K562 (cell line): ENCODE data around the gene YPEL3. TPM values are rescaled to one million over a fixed set of nuclear protein-coding genes. Genes with fewer than 3 reads are reported as not detected.

ENCODE experiments used
- ATAC-seq: fragments of 200-7000 bp; cut with Tn5 transposase; 3 replicates; pipeline ENCODE4 v1.9.1; 2020; ENCODE audit warnings: moderate library complexity
- BruUV-seq: library from RNA; stranded (reverse); fragments of 400-500 nt; replicated peaks from 2 replicates; lab custom pipeline; 2021; lab: Mats Ljungman, UMichigan
- CTCF ChIA-PET: fragments of 300-600 bp; formaldehyde crosslinking; extraction: SDS; loops from one replicate; lab custom pipeline; 2021; ENCODE audit warnings: low intra/inter-chr PET ratio; lab: Yijun Ruan, JAX
- POLR2A ChIA-PET: fragments of 300-600, 350-650 bp; sonication (Branson Sonifier 250); formaldehyde crosslinking; extraction: SDS; loops from one replicate; lab custom pipeline; 2021; ENCODE audit warnings: antibody characterized with exemption, inconsistent platforms; lab: Yijun Ruan, JAX
- DNase-seq, 4 experiments: peaks; one replicate each; pipeline versions ENCODE4 v3.0.0 to v3.0.0-alpha.2; 2011 to 2018; ENCODE audit warnings: low spot score in 3 of 4, mixed read lengths in 3 of 4; ENCODE audit errors: extremely low read depth in 1 of 4
- FAIRE-seq: peaks from 2 replicates; lab custom pipeline; 2011; peaks lifted over from hg19 to GRCh38; lab: Jason Lieb, UNC
- H2AFZ ChIP-seq: 2 replicates; pipeline ENCODE4 v1.6.0; 2011; ENCODE audit warnings: low read depth, low read length, control low read depth, inconsistent platforms
- H3K27ac ChIP-seq: fragments of 200-600 bp; 3 replicates; pipeline ENCODE4 v1.8.0; 2011; ENCODE audit warnings: low read depth, mild to moderate bottlenecking, control low read depth, inconsistent platforms, low read length, moderate library complexity, mixed read lengths; ENCODE audit errors: extremely low read depth
- H3K27me3 ChIP-seq, 2 experiments: fragments of 300-600 bp in 1 of 2; 2 replicates in 1 of 2; 3 replicates in 1 of 2; pipeline versions ENCODE4 v1.6.0 to v1.8.0; 2011; ENCODE audit warnings: inconsistent platforms in 2 of 2, low read length in 2 of 2, mild to moderate bottlenecking in 1 of 2, mixed read lengths in 1 of 2, moderate library complexity in 1 of 2; ENCODE audit not compliant: control insufficient read depth in 2 of 2, insufficient read depth in 2 of 2
- H3K36me3 ChIP-seq: fragments of 300-600 bp; 3 replicates; pipeline ENCODE4 v1.8.0; 2011; ENCODE audit warnings: mild to moderate bottlenecking, low read length, inconsistent platforms; ENCODE audit not compliant: control insufficient read depth, insufficient read depth
- H3K4me1 ChIP-seq, 2 experiments: fragments of 200-600 bp in 1 of 2; replicated peaks in 1 of 2; 2 replicates in 1 of 2; 3 replicates in 1 of 2; pipeline versions ENCODE4 v1.5.1 to v1.8.0; 2011; ENCODE audit warnings: inconsistent platforms in 2 of 2, low read length in 2 of 2, mild to moderate bottlenecking in 1 of 2, mixed read lengths in 1 of 2, moderate library complexity in 1 of 2; ENCODE audit not compliant: control insufficient read depth in 2 of 2, insufficient read depth in 2 of 2
- H3K4me2 ChIP-seq: 2 replicates; pipeline ENCODE4 v1.6.1; 2011; ENCODE audit warnings: low read length, control low read depth, inconsistent platforms, mixed read lengths; ENCODE audit not compliant: insufficient read depth
- H3K4me3 ChIP-seq: fragments of 200-600 bp; sonication (generic), shearing (Covaris generic); 2 replicates; pipeline ENCODE4 v1.5.1; 2016; ENCODE audit warnings: control low read depth, inconsistent platforms
- H3K79me2 ChIP-seq: fragments of 200-600 bp; 3 replicates; pipeline ENCODE4 v1.8.0; 2011; ENCODE audit warnings: low read length, inconsistent platforms; ENCODE audit not compliant: control insufficient read depth, insufficient read depth
- H3K9ac ChIP-seq, 2 experiments: 2 replicates each; pipeline versions ENCODE4 v1.6.0 to v1.6.1; 2011; ENCODE audit warnings: low read depth in 2 of 2, low read length in 2 of 2, control low read depth in 1 of 2, inconsistent platforms in 1 of 2, mild to moderate bottlenecking in 1 of 2, mixed read lengths in 1 of 2; ENCODE audit not compliant: insufficient read depth in 1 of 2
- H3K9me1 ChIP-seq: one replicate; pipeline ENCODE4 v1.6.0; 2011; ENCODE audit warnings: inconsistent platforms, mild to moderate bottlenecking, low read length, moderate library complexity; ENCODE audit not compliant: control insufficient read depth, insufficient read depth
- H3K9me3 ChIP-seq: replicated peaks from 2 replicates; pipeline ENCODE4 v1.5.1; 2011; ENCODE audit warnings: low read depth, low read length, inconsistent platforms; ENCODE audit not compliant: control insufficient read depth, insufficient read depth
- H4K20me1 ChIP-seq: replicated peaks from 2 replicates; pipeline ENCODE4 v1.6.1; 2011; ENCODE audit warnings: low read length, inconsistent platforms, mixed read lengths; ENCODE audit not compliant: control insufficient read depth, insufficient read depth
- CCNT2 ChIP-seq: IDR thresholded peaks from 2 replicates; pipeline ENCODE4 v1.6.1; 2011; ENCODE audit warnings: borderline replicate concordance, low read depth, mild to moderate bottlenecking, moderate library complexity, mixed read lengths, low read length; ENCODE audit not compliant: insufficient read length; ENCODE audit errors: extremely low read depth
- CEBPG ChIP-seq, 3 experiments: fragments of 200-800 bp in 1 of 3; sonication (Bioruptor generic) in 1 of 3; sonication (generic) in 1 of 3; formaldehyde crosslinking in 1 of 3; IDR thresholded peaks in 2 of 3; conservative IDR thresholded peaks in 1 of 3; 2 replicates each; pipeline versions ENCODE4 v1.6.1 to v1.8.0; 2016 to 2022; ENCODE audit warnings: missing compliant biosample characterization in 2 of 3, missing genetic modification characterization in 2 of 3, mild to moderate bottlenecking in 1 of 3, missing genetic modification reagents in 1 of 3
- HNRNPUL1 ChIP-seq: fragments of 200-400 bp; formaldehyde crosslinking; IDR thresholded peaks from 2 replicates; pipeline ENCODE4 v1.6.1; 2017; ENCODE audit warnings: low read length
- RBFOX2 ChIP-seq: fragments of 200-400 bp; formaldehyde crosslinking; IDR thresholded peaks from 2 replicates; pipeline ENCODE4 v1.6.1; 2017; ENCODE audit warnings: low read depth, mild to moderate bottlenecking, low read length, moderate library complexity
- YY1 ChIP-seq, 3 experiments: IDR thresholded peaks; 2 replicates each; pipeline ENCODE4 v1.6.1; 2011; ENCODE audit warnings: low read length in 2 of 3, mild to moderate bottlenecking in 2 of 3, moderate library complexity in 2 of 3, borderline replicate concordance in 1 of 3, control low read depth in 1 of 3, low read depth in 1 of 3; ENCODE audit not compliant: insufficient read depth in 3 of 3, insufficient replicate concordance in 2 of 3, control insufficient read depth in 1 of 3, insufficient read length in 1 of 3; ENCODE audit errors: extremely low read depth in 1 of 3
- WGBS: fragments of 100-300 bp; shearing (Covaris generic); methylation state at CpG from one replicate; pipeline ENCODE4 v1.1.6; 2016; ENCODE audit warnings: low coverage, mixed read lengths; ENCODE audit not compliant: insufficient coverage; ENCODE audit errors: missing lambda C conversion rate; 5-methylcytosine and 5-hydroxymethylcytosine counted together
- in situ Hi-C: fragments of 300-500 bp; cut with MboI; formaldehyde crosslinking; loops from 4 replicates; pipeline ENCODE4 v1.15.0; 2018; ENCODE audit warnings: inconsistent platforms, mixed read lengths
- intact Hi-C: fragments of 100-400 bp; cut with micrococcal nuclease; formaldehyde crosslinking; loops from 2 replicates; pipeline ENCODE4 v1.14.2; 2022
- polyA plus RNA-seq, 8 experiments: library from polyadenylated mRNA; depleted of rRNA in 4 of 8; stranded (reverse) in 5 of 8; unstranded in 3 of 8; fragments of >200 nt; fragmentation: Nextera tagmentation in 2 of 8; fragmentation: Illumina TruSeq in 1 of 8; extraction: Ambion mirVana in 2 of 8; extraction: Trizol in 1 of 8; gene quantifications; 2 replicates each; pipeline versions ENCODE4 v1.2.1 to v1.2.3, GENCODE V29; 2011 to 2014; ENCODE audit warnings: inconsistent platforms in 1 of 8, missing spikeins in 1 of 8
- total RNA-seq, 7 experiments: library from RNA; depleted of rRNA in 6 of 7; stranded (reverse); fragments of >200 nt in 6 of 7; fragmentation: Illumina TruSeq in 2 of 7; extraction: Trizol in 2 of 7; gene quantifications; 2 replicates each; pipeline versions ENCODE4 v1.2.1 to v1.2.3, GENCODE V29; 2011 to 2021; ENCODE audit warnings: low replicate concordance in 1 of 7
- TF ChIP-seq, protein P1 (sequence below): fragments of 450-650 bp; IDR thresholded peaks from 2 replicates; pipeline ENCODE4 v1.7.1; 2018; ENCODE audit warnings: mild to moderate bottlenecking, low read depth; ENCODE audit not compliant: partially characterized antibody
- TF ChIP-seq, protein P2 (sequence below), 2 experiments: fragments of 450-650 bp in 1 of 2; sonication (generic) in 1 of 2; formaldehyde crosslinking in 1 of 2; IDR thresholded peaks in 1 of 2; conservative IDR thresholded peaks in 1 of 2; 2 replicates each; pipeline versions ENCODE4 v1.6.1 to v1.8.1; 2016 to 2023; ENCODE audit warnings: mild to moderate bottlenecking in 2 of 2, moderate library complexity in 2 of 2, inconsistent platforms in 1 of 2, missing genetic modification reagents in 1 of 2

YPEL3 gene
- total and polyA plus RNA-seq, 9 of the 15 experiments (the other 6 are each of a cell fraction or from before 2014, with no cell fraction given) = 0.41 to 15.0 (median 2.9) TPM

DNA sequence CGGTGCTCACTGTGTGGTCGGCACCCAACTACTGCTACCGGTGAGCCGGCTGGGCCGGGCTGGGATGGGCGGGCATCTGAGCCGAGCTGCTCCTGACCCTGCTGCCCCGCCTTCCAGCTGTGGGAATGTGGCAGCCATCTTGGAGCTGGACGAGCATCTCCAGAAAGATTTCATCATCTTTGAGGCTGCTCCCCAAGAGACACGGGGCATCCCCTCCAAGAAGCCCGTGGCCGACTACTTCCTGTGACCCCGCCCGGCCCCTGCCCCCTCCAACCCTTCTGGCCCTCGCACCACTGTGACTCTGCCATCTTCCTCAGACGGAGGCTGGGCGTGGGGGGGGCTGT lies 11.2 kb downstream of the YPEL3 start:
- Histone ChIP-seq H3K9me1 (no peaks in the 10 kb centered on the region), H3K27me3 (no peaks in the 10 kb centered on the region), H2AFZ (no peak overlapping the region), H3K36me3 (peaks cover 66% of the 10 kb centered on the region; the same call in 2 of the 3 replicates), H3K27ac (no peak overlapping the region), H3K79me2 (peaks cover 10% of the 10 kb centered on the region), H3K4me3 (no peak overlapping the region), H3K4me2 (no peak overlapping the region), H3K9me3 (no peaks in the 10 kb centered on the region), H4K20me1 (no peaks in the 10 kb centered on the region), H3K4me1 (peaks cover 0 to 28% of the 10 kb centered on the region in 2 experiments; a peak in 3 of 5 replicates), H3K9ac (no peak overlapping the region)
- WGBS = 80% methylated on average over 11 of the region's 17 CpGs
- intact Hi-C loops (no loop called here), in situ Hi-C loops (no loop called here)
- no TSS peak for BruUV-seq
- ChIA-PET CTCF (no interaction called here), POLR2A (interaction anchor here (1.4 to 1.7 kb wide), 2 partner anchors 10 to 19 kb away, joined by 6 to 9 read pairs; partner anchors contain the start of gene ALDOA)
- ATAC-seq = no peak
- TF ChIP-seq, protein P1, sequence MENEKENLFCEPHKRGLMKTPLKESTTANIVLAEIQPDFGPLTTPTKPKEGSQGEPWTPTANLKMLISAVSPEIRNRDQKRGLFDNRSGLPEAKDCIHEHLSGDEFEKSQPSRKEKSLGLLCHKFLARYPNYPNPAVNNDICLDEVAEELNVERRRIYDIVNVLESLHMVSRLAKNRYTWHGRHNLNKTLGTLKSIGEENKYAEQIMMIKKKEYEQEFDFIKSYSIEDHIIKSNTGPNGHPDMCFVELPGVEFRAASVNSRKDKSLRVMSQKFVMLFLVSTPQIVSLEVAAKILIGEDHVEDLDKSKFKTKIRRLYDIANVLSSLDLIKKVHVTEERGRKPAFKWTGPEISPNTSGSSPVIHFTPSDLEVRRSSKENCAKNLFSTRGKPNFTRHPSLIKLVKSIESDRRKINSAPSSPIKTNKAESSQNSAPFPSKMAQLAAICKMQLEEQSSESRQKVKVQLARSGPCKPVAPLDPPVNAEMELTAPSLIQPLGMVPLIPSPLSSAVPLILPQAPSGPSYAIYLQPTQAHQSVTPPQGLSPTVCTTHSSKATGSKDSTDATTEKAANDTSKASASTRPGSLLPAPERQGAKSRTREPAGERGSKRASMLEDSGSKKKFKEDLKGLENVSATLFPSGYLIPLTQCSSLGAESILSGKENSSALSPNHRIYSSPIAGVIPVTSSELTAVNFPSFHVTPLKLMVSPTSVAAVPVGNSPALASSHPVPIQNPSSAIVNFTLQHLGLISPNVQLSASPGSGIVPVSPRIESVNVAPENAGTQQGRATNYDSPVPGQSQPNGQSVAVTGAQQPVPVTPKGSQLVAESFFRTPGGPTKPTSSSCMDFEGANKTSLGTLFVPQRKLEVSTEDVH = no peak
- TF ChIP-seq HNRNPUL1 (no peak), YY1 (IDR thresholded peaks at IDR 0.05; ENCODE audit: borderline replicate concordance in 1 of 3, control insufficient read depth in 1 of 3, extremely low read depth in 1 of 3, insufficient read depth in 3 of 3, insufficient read length in 1 of 3, insufficient replicate concordance in 2 of 3, low read depth in 1 of 3, low read length in 2 of 3) (peak in 1 of 3 experiments; percentile 66), CCNT2 (no peak), RBFOX2 (peak; percentile 53; the same call in 1 of the 2 replicates), CEBPG (CRISPR knock-in tag; IDR thresholded peaks at IDR 0.05) (no peak), CEBPG (tag; conservative IDR thresholded peaks at IDR 0.05 in 1 of 2, IDR thresholded peaks at IDR 0.05 in 1 of 2) (peak in 1 of 2 experiments; percentile 42; a peak in 1 of 4 replicates)
- TF ChIP-seq, protein P2, sequence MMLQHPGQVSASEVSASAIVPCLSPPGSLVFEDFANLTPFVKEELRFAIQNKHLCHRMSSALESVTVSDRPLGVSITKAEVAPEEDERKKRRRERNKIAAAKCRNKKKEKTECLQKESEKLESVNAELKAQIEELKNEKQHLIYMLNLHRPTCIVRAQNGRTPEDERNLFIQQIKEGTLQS (IDR thresholded peaks at IDR 0.05) = peak; percentile 30; the same call in 1 of the 2 replicates
- TF ChIP-seq, protein P2 (CRISPR knock-in tag; conservative IDR thresholded peaks at IDR 0.05) = no peak
- DNase-seq = no peak
- FAIRE-seq = no peak
